Fibroblast of mammary gland (primary cell): Measurements from ENCODE around the gene SIDT2.

Experiments
- DNase-seq: peaks from one replicate; pipeline ENCODE4 v3.0.0-alpha.2; 2010; ENCODE audit warnings: low read depth
- H3K4me3 ChIP-seq: 2 replicates; pipeline ENCODE4 v1.5.1; 2011; ENCODE audit warnings: low read depth, mild to moderate bottlenecking, low read length, moderate library complexity; ENCODE audit not compliant: control insufficient read depth
- TF ChIP-seq, protein P1 (sequence below): conservative IDR thresholded peaks from 2 replicates; pipeline ENCODE4 v1.5.1; 2011; ENCODE audit warnings: low read depth, low read length, inconsistent platforms; ENCODE audit not compliant: control insufficient read depth, insufficient read depth

SIDT2 gene

DNA sequence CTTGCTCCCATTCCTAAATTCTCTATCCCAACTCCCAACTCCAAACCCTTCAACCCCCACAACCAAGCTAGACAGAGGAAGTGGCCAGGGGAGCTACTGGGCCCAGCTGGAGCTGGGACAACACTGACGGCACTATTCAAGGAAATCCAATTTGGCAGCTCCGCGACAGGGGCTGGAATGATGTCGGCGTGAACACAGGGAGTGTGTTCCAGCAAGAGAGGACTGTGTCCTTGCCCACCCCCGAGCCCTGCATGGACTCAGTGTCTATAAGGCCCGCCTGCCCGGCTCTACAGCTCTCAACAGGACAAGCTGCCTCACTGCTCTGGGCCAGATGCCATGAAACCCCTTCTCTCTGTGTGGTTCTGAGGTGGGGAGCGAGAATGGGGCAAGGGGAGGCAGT, 42.0 kb downstream of the SIDT2 start:
- H3K4me3 ChIP-seq: no peak overlapping the region
- TF ChIP-seq, protein P1, sequence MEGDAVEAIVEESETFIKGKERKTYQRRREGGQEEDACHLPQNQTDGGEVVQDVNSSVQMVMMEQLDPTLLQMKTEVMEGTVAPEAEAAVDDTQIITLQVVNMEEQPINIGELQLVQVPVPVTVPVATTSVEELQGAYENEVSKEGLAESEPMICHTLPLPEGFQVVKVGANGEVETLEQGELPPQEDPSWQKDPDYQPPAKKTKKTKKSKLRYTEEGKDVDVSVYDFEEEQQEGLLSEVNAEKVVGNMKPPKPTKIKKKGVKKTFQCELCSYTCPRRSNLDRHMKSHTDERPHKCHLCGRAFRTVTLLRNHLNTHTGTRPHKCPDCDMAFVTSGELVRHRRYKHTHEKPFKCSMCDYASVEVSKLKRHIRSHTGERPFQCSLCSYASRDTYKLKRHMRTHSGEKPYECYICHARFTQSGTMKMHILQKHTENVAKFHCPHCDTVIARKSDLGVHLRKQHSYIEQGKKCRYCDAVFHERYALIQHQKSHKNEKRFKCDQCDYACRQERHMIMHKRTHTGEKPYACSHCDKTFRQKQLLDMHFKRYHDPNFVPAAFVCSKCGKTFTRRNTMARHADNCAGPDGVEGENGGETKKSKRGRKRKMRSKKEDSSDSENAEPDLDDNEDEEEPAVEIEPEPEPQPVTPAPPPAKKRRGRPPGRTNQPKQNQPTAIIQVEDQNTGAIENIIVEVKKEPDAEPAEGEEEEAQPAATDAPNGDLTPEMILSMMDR: no peak
- DNase-seq: no peak

DNA sequence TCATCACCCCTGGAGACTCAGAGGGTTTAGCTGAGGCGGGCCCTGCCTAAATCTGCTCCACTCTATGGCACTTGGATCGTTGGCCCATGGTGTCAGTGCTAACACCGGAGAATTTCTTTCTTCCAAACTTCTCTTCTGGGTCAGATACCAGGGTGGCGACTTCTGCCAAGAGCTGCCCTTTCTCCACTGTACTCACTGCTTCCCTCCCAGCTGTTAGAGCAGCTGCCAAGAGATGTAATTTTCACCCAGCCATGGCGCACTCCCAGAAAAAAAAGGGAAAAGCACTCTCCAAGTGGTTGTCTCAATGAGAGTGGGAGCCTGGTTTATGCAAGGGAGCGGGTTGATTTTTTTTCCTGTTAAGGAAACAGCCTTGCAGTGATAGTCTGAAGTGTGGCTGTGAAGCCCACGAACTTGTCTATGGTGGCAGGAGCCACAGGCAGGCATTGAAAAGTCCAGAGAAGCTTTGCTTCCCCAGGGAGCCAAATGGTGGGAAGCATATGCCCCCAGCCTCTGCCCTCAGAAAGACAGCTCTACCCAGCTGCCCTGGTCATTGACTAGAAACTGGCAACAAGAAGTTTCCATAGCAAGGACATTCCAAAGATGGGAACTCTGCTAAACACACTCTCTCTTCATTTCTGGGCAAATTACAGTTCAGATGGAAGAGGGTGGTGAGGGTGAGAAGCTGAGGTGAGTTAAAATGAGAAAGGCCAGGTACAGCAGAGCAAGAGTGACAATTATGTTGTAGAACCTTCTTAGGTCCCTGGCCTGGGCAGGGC, 42.6 kb downstream of the SIDT2 start:
- DNase-seq: peak; percentile 26
- TF ChIP-seq, protein P1: no peak
- H3K4me3 ChIP-seq: no peak overlapping the region

DNA sequence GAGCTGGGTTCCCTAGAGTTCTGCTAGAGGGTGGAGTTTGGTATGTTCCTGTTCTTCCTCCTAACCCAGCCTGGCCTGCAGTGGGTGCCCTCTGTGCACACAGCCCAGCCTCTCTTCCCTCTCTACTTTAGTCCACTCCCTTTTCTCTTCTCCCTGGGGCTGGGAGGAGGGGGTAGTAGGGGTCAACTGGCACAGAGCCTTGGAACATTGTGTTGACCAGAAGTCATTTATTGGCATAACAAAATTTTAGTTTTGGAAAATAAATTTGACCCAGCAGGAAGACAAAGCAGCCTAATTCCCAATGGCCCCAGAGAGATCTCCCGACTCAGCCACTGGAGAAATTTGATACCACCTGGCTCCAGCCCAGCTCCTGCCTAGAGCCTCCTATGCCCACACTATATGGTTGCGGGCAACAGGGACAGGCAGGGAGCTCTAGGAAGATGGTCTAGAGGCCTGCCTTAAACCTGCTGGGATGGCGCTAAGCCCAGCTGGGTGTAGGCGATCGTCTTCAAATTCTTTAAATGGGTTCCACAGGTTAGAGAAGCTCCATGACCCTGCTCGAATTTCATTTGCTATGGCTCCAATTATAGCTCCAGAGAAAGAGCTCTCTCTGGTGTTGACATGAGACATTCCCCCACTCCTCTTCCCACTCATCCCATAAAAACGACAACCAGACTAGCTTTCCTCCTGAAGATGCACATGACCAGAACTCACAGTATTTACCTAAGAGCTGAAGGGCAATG, 43.4 kb downstream of the SIDT2 start:
- TF ChIP-seq, protein P1: no peak
- DNase-seq: peak; percentile 83
- no peak overlapping the region for H3K4me3 ChIP-seq

DNA sequence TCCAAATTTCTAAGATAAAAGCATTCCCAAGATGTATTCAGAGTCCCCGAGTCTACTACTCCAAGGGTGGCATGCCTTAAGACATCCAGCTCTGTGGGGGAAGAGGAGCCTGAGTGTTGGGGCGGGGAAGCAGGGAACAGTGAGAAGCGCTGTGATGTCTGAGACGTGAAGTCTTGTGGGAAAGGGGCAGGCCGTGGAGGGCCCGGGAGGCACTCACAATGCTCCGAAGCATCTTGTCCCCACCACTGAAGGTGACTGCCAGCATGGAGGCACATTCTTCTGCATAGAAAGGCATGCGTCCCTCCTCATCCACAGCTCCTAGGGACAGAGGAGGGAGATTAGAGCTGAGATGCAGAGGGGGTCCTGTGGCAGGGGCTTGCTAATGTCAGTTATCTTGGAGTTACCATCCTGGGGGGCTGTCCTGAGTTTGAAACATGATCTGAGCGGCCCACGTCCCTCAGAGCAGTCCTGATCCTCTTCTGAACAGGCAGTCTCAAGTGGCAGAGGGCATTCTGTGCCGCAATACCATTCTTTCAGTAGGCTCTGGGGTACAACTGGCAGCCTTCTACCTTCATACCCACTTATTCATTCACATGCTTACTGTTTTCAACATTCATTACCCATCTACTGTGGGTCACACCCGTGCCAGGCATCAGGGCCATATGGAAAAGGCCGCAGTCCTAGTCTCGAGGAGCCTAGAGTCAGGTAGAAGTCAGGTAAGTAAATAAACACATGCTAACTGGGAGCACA, 44.6 kb downstream of the SIDT2 start:
- TF ChIP-seq, protein P1: no peak
- no peak overlapping the region for H3K4me3 ChIP-seq
- DNase-seq: no peak

DNA sequence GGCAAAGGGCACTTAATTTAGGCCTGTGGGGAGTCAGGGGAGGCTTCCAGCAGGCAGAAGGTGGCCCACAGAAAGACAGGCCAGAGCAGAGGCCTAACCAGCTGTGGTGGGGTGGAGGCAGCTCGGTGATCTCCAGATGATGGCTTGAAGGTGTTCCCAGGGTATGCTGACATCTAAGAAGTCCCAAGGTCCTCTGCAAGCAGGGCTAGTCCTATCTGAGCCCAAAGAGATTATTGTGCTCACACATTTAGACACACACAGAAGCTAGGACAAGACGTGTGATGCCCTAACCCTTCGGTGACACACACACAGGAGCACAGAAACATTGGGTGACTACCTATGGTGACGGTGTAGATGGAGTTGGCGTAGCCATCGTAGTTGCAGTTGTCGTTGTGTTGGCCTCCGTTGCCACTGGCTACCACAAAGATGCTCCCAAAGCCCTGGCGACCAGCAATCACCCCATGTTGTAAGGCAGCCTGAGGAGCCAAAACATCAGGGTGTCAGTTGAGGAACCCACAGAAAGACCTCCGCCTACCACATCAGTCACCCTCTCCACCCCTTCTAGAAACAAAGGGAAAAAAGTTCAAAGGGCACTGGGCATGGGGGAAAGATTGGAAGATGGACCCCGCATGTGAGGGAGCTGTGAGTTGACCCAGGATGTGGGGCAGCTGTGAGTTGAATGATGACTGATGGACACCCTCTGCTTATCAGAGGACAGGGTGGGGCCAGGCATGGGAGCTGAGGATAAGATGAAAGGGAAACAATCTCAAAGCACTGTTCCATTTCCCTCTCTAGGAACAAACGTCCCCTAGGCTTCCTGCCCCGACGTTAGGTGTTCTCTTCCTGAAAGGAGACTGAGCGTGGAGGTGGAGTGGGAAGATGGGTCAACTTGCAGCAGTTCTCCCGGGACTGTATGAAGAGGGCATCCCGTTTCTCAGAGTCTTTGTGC, 45.5 kb downstream of the SIDT2 start:
- no peak overlapping the region for H3K4me3 ChIP-seq
- TF ChIP-seq, protein P1: no peak
- DNase-seq: no peak
